Measurements from ENCODE around the gene FAM181A.

DNA sequence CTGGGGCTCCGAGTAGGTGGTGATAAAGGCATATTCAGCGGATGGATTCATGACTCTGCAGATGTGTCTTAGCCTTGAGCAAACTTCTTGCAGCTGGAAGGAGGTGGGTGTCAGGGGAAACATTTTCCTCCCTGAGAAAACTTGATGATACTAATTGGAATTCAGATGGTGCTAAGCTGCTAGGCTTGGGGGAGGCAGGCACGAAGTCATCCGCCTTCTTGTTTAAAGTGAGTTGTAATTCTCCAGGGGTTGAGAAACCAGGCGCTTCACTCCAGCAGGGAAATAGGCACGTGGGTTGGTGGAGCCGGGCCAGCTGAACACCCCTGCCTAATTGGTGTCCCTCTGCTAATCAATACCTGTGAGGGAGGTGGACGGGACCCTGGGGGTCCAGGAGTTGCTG, 48.9 kb upstream of the FAM181A start:
- TF ChIP-seq MAFK (IDR thresholded peaks at IDR 0.05; ENCODE audit: low read depth, low read length) (no peak), BHLHE40 (IDR thresholded peaks at IDR 0.05; ENCODE audit: low read depth, low read length) (no peak)
